Tibial nerve (tissue), 4 donors: Measurements from ENCODE around the gene ERLIN1.

Source experiments
- EP300 ChIP-seq, 2 donors: sonication (generic); formaldehyde crosslinking; IDR thresholded peaks; one replicate each; pipeline ENCODE4 v1.6.1; 2017; ENCODE audit warnings: antibody characterized with exemption in 2 of 2, mild to moderate bottlenecking in 1 of 2
- POLR2A ChIP-seq, 2 donors: fragments of 450-650 bp; IDR thresholded peaks; one replicate each; pipeline ENCODE4 v1.6.1; 2017; ENCODE audit warnings: antibody characterized with exemption in 2 of 2, mild to moderate bottlenecking in 2 of 2, moderate library complexity in 2 of 2
- TF ChIP-seq, protein P1 (sequence below), 5 experiments: fragments of 200-600 bp in 3 of 5; fragments of 450-650 bp in 2 of 5; sonication (generic) in 3 of 5; IDR thresholded peaks; one replicate each; pipeline ENCODE4 v1.5.1; 2016 to 2019; ENCODE audit warnings: antibody characterized with exemption in 5 of 5, mild to moderate bottlenecking in 3 of 5, moderate library complexity in 2 of 5

DNA sequence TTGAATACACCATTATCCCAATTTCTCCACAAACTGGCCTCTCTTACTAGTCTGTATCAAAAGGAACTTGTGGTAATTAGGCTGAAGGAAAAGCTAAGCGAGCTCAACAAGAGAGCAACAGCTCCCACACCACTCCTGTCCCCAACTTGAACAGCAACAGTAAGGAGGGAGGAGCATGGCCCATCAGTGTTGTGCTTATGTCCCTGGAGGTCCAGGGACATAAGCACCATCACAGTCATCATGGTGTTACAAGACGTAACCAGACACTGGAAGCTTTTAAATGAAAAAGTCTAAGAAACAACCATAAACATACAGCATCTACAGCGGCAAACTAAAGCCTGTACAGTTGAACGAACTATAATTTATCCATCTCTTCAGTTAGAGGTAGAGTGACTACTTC, 989 bp downstream of the ERLIN1 start:
- TF ChIP-seq, protein P1, sequence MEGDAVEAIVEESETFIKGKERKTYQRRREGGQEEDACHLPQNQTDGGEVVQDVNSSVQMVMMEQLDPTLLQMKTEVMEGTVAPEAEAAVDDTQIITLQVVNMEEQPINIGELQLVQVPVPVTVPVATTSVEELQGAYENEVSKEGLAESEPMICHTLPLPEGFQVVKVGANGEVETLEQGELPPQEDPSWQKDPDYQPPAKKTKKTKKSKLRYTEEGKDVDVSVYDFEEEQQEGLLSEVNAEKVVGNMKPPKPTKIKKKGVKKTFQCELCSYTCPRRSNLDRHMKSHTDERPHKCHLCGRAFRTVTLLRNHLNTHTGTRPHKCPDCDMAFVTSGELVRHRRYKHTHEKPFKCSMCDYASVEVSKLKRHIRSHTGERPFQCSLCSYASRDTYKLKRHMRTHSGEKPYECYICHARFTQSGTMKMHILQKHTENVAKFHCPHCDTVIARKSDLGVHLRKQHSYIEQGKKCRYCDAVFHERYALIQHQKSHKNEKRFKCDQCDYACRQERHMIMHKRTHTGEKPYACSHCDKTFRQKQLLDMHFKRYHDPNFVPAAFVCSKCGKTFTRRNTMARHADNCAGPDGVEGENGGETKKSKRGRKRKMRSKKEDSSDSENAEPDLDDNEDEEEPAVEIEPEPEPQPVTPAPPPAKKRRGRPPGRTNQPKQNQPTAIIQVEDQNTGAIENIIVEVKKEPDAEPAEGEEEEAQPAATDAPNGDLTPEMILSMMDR (IDR thresholded peaks at IDR 0.05): no peak
- TF ChIP-seq EP300 (IDR thresholded peaks at IDR 0.05) (no peak), POLR2A (IDR thresholded peaks at IDR 0.05) (no peak)
